Endothelial cell (in vitro differentiated cells): Measurements from ENCODE around the gene OR6K3. TPM values are rescaled to one million over a fixed set of nuclear protein-coding genes. Genes with fewer than 3 reads are reported as not detected.

ENCODE experiments used
- DNase-seq: peaks from one replicate; pipeline ENCODE4 v3.0.0; 2021; ENCODE audit warnings: low spot score
- H3K27ac Mint-ChIP-seq: one replicate; pipeline ENCODE4 v1.8.0; 2021; ENCODE audit warnings: mixed read lengths, inconsistent platforms; ENCODE audit not compliant: unreplicated experiment
- H3K27me3 Mint-ChIP-seq: one replicate; pipeline ENCODE4 v1.8.0; 2021; ENCODE audit warnings: mild to moderate bottlenecking, moderate library complexity, mixed read lengths, inconsistent platforms; ENCODE audit not compliant: unreplicated experiment
- H3K36me3 Mint-ChIP-seq: one replicate; pipeline ENCODE4 v1.8.0; 2021; ENCODE audit warnings: mild to moderate bottlenecking, low read depth, mixed read lengths, inconsistent platforms; ENCODE audit not compliant: unreplicated experiment
- H3K4me1 Mint-ChIP-seq: one replicate; pipeline ENCODE4 v1.8.0; 2021; ENCODE audit warnings: mild to moderate bottlenecking, mixed read lengths, inconsistent platforms; ENCODE audit not compliant: unreplicated experiment
- H3K4me3 Mint-ChIP-seq: one replicate; pipeline ENCODE4 v1.8.0; 2021; ENCODE audit warnings: mild to moderate bottlenecking, mixed read lengths, inconsistent platforms; ENCODE audit not compliant: unreplicated experiment
- H3K9me3 Mint-ChIP-seq: one replicate; pipeline ENCODE4 v1.8.0; 2021; ENCODE audit warnings: mixed read lengths, inconsistent platforms; ENCODE audit not compliant: unreplicated experiment
- long read RNA-seq: library from polyadenylated mRNA; unstranded; transcript quantifications from one replicate; pipeline ENCODE4 v2.0.0, GENCODE V29; 2020; ENCODE audit not compliant: unreplicated experiment
- total RNA-seq: library from RNA; stranded (reverse); fragmentation: NEBNext Ultra II Directional; extraction: Animal tissue kit (Norgen Biotek cat#: 25700); gene quantifications from one replicate; pipeline ENCODE4 v1.2.1, GENCODE V29; 2021; ENCODE audit not compliant: unreplicated experiment
- TF ChIP-seq, protein P1 (sequence below): fragments of 200-600 bp; sonication (generic); IDR thresholded peaks from one replicate; pipeline ENCODE4 v1.5.0; 2021; ENCODE audit warnings: antibody characterized with exemption; ENCODE audit not compliant: unreplicated experiment

The OR6K3 gene, protein sequence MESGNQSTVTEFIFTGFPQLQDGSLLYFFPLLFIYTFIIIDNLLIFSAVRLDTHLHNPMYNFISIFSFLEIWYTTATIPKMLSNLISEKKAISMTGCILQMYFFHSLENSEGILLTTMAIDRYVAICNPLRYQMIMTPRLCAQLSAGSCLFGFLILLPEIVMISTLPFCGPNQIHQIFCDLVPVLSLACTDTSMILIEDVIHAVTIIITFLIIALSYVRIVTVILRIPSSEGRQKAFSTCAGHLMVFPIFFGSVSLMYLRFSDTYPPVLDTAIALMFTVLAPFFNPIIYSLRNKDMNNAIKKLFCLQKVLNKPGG
- total RNA-seq, result not detected
- long read RNA-seq, result 0 reads

DNA sequence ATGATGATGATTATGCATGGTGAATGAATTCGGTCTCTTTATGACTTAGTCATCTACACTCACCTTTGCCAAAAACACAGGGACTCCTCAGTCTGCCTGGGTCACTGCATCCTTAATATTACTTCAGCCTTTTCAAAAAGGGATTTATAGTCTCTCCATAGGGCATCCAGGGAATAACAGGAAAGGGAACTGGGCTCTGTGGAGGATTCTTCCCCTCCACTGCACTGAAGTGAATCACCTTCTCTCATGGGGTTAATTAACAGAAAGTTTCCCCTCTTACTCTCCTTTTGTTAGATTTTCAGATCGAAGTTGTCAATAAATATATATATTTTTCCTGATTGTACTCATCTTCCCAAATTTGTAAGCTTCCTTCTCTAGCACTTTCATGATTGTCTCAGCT lies at the start of gene OR6K3:
OR6K3 (minus strand) TSS at position 101 of the 400 bp plus-strand sequence. CDS start 2,605 bp downstream, outside the sequence.
- DNase-seq, result no peak
- Mint-ChIP-seq H3K27me3 (no peaks in the 10 kb centered on the region), H3K36me3 (no peaks in the 10 kb centered on the region), H3K4me3 (no peak within 1 kb of the TSS), H3K4me1 (peaks cover 22% of the 10 kb centered on the region), H3K9me3 (no peaks in the 10 kb centered on the region), H3K27ac (no peak within 1 kb of the TSS)
- TF ChIP-seq, protein P1, sequence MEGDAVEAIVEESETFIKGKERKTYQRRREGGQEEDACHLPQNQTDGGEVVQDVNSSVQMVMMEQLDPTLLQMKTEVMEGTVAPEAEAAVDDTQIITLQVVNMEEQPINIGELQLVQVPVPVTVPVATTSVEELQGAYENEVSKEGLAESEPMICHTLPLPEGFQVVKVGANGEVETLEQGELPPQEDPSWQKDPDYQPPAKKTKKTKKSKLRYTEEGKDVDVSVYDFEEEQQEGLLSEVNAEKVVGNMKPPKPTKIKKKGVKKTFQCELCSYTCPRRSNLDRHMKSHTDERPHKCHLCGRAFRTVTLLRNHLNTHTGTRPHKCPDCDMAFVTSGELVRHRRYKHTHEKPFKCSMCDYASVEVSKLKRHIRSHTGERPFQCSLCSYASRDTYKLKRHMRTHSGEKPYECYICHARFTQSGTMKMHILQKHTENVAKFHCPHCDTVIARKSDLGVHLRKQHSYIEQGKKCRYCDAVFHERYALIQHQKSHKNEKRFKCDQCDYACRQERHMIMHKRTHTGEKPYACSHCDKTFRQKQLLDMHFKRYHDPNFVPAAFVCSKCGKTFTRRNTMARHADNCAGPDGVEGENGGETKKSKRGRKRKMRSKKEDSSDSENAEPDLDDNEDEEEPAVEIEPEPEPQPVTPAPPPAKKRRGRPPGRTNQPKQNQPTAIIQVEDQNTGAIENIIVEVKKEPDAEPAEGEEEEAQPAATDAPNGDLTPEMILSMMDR, result no peak

DNA sequence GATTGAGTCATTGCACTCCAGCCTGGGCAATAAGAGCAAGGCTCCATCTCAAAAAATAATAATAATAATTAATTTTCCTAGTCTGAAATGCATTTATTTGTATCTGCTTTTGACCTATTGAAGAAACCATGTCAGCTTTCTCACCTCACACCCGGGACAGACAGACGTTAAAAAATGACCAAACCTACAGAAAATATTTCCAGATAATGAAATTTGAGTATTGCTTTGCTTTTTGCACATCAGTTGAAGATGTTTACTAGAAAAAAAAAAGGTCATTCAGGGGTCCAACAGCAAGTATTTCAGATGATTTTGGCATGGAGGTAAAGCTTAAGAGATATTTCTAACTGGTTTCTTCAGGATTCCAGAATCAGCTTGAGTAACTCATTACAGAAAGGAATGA lies 33.9 kb upstream of the OR6K3 start, which contains the start of gene OR6K6:
OR6K6 (plus strand) TSS at position 301 of the 400 bp plus-strand sequence. CDS start 168 bp downstream, outside the sequence.
- TF ChIP-seq, protein P1, result no peak
- H3K27me3 Mint-ChIP-seq, result no peaks in the 10 kb centered on the region
- H3K4me3 Mint-ChIP-seq, result no peak within 1 kb of the TSS
- DNase-seq, result no peak
- no peaks in the 10 kb centered on the region for H3K9me3 Mint-ChIP-seq
- no peaks in the 10 kb centered on the region for H3K36me3 Mint-ChIP-seq
- no peak within 1 kb of the TSS for H3K27ac Mint-ChIP-seq
- H3K4me1 Mint-ChIP-seq, result peaks cover 3% of the 10 kb centered on the region

DNA sequence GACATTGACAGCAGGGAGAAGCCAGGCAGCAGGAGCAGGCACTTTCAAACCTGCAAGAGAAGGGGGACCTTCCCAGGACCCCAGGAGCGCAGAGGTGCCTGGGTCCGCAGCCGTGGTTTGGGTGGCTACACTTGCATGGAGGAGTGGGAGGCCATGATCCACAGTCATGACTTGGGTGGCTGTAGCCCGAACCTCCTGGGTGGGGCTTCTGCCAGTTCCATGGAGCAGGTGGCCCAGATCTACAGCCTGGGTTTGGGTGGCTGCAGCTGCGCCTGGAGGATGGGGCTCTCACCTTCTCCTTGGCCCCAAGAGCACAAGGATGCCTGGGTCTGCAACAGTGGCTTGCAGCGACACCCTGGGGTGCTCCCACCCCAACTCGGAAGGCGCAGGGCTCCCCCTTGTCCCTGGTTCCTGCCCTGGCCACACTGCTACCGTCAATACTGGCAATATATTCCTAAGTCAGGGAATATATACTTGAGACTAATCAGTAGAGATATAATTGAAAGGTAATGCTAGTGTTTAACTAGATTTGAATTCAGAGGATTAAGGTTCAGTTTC lies 31.7 kb upstream of the OR6K3 start:
- H3K9me3 Mint-ChIP-seq, result no peaks in the 10 kb centered on the region
- H3K27ac Mint-ChIP-seq, result no peak overlapping the region
- peaks cover 3% of the 10 kb centered on the region for H3K4me1 Mint-ChIP-seq
- H3K27me3 Mint-ChIP-seq, result no peaks in the 10 kb centered on the region
- no peak for DNase-seq
- H3K4me3 Mint-ChIP-seq, result no peak overlapping the region
- no peaks in the 10 kb centered on the region for H3K36me3 Mint-ChIP-seq
- TF ChIP-seq, protein P1, result no peak

DNA sequence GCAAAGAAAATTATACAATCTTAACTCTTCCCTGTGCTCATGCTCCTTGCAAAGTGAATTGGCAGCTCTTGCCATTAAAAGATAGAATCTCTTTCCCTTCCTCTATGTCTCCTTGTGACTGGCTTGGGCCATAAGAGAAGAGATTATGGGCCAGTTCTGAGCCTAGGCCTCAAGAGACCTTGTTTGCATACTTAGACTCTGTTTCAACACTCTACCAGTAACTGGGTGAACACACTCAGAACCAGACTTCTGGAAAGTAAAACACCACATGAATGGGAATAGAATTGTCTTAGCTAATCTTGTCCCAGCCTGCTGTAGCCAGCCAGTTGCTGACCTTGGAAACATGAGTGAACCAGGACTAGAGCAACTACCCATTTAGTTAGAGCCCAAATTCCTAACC lies 15.3 kb upstream of the OR6K3 start:
- TF ChIP-seq, protein P1, result no peak
- no peaks in the 10 kb centered on the region for H3K36me3 Mint-ChIP-seq
- no peaks in the 10 kb centered on the region for H3K9me3 Mint-ChIP-seq
- H3K27me3 Mint-ChIP-seq, result no peaks in the 10 kb centered on the region
- H3K4me3 Mint-ChIP-seq, result no peak overlapping the region
- H3K4me1 Mint-ChIP-seq, result peaks cover 8% of the 10 kb centered on the region
- no peak for DNase-seq
- no peak overlapping the region for H3K27ac Mint-ChIP-seq

DNA sequence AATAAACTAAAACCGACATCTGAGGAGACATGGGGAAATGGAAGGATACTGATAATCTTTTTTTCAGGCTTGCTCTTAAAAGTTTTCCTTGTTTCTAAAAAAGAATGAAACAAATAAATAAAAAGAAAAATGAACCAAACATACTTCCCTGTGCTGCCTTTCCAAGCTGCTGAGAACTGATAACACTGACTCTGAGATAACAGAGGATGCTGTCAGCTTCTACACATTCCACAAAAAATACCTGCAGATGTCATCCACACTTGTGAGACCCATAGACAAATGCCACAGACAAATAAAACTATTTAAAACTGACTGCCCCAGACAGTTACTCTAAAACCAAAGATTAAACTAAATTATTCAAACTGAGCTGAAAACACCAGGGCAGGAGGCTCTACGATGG lies 12.0 kb upstream of the OR6K3 start:
- Mint-ChIP-seq H3K4me1 (peaks cover 8% of the 10 kb centered on the region), H3K36me3 (no peaks in the 10 kb centered on the region), H3K27me3 (no peaks in the 10 kb centered on the region), H3K4me3 (no peak overlapping the region), H3K27ac (no peak overlapping the region), H3K9me3 (no peaks in the 10 kb centered on the region)
- DNase-seq, result no peak
- TF ChIP-seq, protein P1, result no peak
